Neural progenitor cell (in vitro differentiated cells): ENCODE data around the gene SHROOM2.

Experiments
- EZH2 ChIP-seq: fragments of 200-600 bp; sonication (generic); IDR thresholded peaks from 2 replicates; pipeline ENCODE4 v1.6.1; 2017; ENCODE audit warnings: antibody characterized with exemption, mild to moderate bottlenecking, moderate library complexity
- TF ChIP-seq, protein P1 (sequence below): fragments of 200-600 bp; sonication (generic); IDR thresholded peaks from 2 replicates; pipeline ENCODE4 v1.5.1; 2017; ENCODE audit warnings: antibody characterized with exemption, mild to moderate bottlenecking

DNA sequence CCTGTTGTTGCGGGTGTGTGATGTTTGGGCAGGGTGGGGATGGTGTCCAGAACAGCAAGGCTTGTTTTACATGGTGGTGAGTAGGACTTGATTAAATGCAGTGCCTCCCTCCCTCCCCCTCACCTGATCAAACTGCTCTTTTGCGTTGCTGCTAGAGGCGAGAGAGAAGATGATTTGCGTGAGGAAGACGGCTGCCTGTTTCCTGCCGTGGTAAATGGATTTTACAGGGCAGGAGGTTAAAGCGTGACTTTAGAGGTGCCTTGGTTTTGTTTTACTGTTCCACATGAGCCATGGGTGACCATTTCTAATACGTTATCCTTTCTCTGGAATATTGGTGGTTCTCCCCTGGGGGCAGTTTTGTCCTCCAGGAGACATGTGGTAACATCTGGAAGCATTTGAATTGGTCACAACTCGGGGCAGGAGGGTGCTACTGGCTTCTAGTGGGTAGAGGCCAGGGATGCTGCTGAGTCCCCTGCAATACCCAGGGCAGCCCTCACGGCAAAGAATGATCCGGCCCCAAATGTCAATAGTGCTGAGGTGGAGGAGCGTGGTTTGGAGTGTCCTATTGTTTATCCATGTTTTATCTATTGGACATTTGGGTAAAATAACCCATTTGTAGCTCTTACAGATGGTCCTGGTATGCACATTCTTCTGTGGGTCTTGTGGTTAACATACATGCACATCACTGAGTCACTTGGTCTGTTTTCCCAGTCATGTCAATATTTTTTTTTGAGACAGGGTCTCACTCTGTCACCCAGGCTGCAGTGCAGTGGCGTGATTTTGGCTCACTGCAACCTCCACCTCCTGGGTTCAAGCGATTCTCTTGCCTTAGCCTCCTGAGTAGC is 73.7 kb downstream of the SHROOM2 start:
- TF ChIP-seq, protein P1, sequence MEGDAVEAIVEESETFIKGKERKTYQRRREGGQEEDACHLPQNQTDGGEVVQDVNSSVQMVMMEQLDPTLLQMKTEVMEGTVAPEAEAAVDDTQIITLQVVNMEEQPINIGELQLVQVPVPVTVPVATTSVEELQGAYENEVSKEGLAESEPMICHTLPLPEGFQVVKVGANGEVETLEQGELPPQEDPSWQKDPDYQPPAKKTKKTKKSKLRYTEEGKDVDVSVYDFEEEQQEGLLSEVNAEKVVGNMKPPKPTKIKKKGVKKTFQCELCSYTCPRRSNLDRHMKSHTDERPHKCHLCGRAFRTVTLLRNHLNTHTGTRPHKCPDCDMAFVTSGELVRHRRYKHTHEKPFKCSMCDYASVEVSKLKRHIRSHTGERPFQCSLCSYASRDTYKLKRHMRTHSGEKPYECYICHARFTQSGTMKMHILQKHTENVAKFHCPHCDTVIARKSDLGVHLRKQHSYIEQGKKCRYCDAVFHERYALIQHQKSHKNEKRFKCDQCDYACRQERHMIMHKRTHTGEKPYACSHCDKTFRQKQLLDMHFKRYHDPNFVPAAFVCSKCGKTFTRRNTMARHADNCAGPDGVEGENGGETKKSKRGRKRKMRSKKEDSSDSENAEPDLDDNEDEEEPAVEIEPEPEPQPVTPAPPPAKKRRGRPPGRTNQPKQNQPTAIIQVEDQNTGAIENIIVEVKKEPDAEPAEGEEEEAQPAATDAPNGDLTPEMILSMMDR: no peak
- TF ChIP-seq EZH2: no peak
